H1 (cell line): ENCODE results near the gene ZSCAN25. TPM values are rescaled to one million over a fixed set of nuclear protein-coding genes. Genes with fewer than 3 reads are reported as not detected.

ENCODE experiments used
- CTCF ChIA-PET: fragments of 300-600 bp; sonication (Branson Sonifier 250); formaldehyde crosslinking; loops from one replicate; lab custom pipeline; 2021; ENCODE audit not compliant: partially characterized antibody; lab: Charles Lee
- POLR2A ChIA-PET: fragments of 300-600 bp; sonication (Branson Sonifier 250); formaldehyde crosslinking; loops from one replicate; lab custom pipeline; 2021; ENCODE audit warnings: inconsistent platforms; ENCODE audit not compliant: partially characterized antibody; lab: Charles Lee
- DNase-seq, 2 experiments: peaks; one replicate each; pipeline versions ENCODE4 v3.0.0 to v3.0.0-alpha.2; 2010 to 2022; ENCODE audit warnings: low spot score in 2 of 2, low read depth in 1 of 2, mixed read lengths in 1 of 2
- FAIRE-seq: peaks from 2 replicates; lab custom pipeline; 2011; peaks lifted over from hg19 to GRCh38; lab: Jason Lieb, UNC
- H2AFZ ChIP-seq: 2 replicates; pipeline ENCODE4 v1.8.1; 2012; ENCODE audit warnings: low read length, inconsistent platforms
- H2AK5ac ChIP-seq: 2 replicates; pipeline ENCODE4 v1.6.1; 2013; ENCODE audit warnings: low read depth, low read length
- H2BK120ac ChIP-seq: replicated peaks from 2 replicates; pipeline ENCODE3; 2013; ENCODE audit warnings: low read depth, low read length, inconsistent platforms
- H2BK12ac ChIP-seq: 2 replicates; pipeline ENCODE4 v1.6.1; 2013; ENCODE audit warnings: low read depth, low read length
- H2BK15ac ChIP-seq: 2 replicates; pipeline ENCODE4 v1.6.1; 2013; ENCODE audit warnings: low read length
- H2BK20ac ChIP-seq: 2 replicates; pipeline ENCODE4 v1.6.1; 2013; ENCODE audit warnings: low read length
- H2BK5ac ChIP-seq: 2 replicates; pipeline ENCODE4 v1.6.1; 2013; ENCODE audit warnings: low read depth, low read length
- H3K14ac ChIP-seq: 2 replicates; pipeline ENCODE4 v1.6.1; 2013; ENCODE audit warnings: inconsistent platforms; ENCODE audit not compliant: insufficient read length
- H3K18ac ChIP-seq: 2 replicates; pipeline ENCODE4 v1.6.1; 2013; ENCODE audit warnings: low read length; ENCODE audit errors: extremely low read depth
- H3K23ac ChIP-seq: 2 replicates; pipeline ENCODE4 v1.6.1; 2013; ENCODE audit warnings: inconsistent platforms; ENCODE audit not compliant: insufficient read length
- H3K23me2 ChIP-seq: 2 replicates; pipeline ENCODE4 v1.6.1; 2013; ENCODE audit warnings: low read depth, low read length
- H3K27ac ChIP-seq: 2 replicates; pipeline ENCODE4 v1.6.1; 2011; ENCODE audit warnings: low read depth, low read length, inconsistent platforms
- H3K27me3 ChIP-seq, 4 experiments: replicated peaks in 1 of 4; 1 replicate in 1 of 4; 2 replicates in 3 of 4; pipeline versions ENCODE4 v1.6.1 to v1.8.1; 2011 to 2013; ENCODE audit warnings: low read length in 3 of 4, mild to moderate bottlenecking in 3 of 4, inconsistent platforms in 2 of 4, mixed read lengths in 2 of 4, moderate library complexity in 1 of 4; ENCODE audit not compliant: control insufficient read depth in 3 of 4, insufficient read depth in 3 of 4; ENCODE audit errors: extremely low read depth in 1 of 4
- H3K36me3 ChIP-seq, 4 experiments: 2 replicates each; pipeline versions ENCODE4 v1.6.1 to v1.8.1; 2011 to 2013; ENCODE audit warnings: mild to moderate bottlenecking in 4 of 4, low read length in 3 of 4, moderate library complexity in 2 of 4, control low read depth in 1 of 4, inconsistent platforms in 1 of 4; ENCODE audit not compliant: insufficient read depth in 4 of 4, control insufficient read depth in 2 of 4
- H3K4ac ChIP-seq: replicated peaks from 2 replicates; pipeline ENCODE3; 2013; ENCODE audit warnings: low read length, low read depth, mixed read lengths, inconsistent platforms; ENCODE audit not compliant: insufficient read length
- H3K4me1 ChIP-seq, 4 experiments: replicated peaks in 1 of 4; 1 replicate in 1 of 4; 2 replicates in 3 of 4; pipeline versions ENCODE4 v1.6.1 to v1.8.1; 2011 to 2013; ENCODE audit warnings: low read length in 3 of 4, inconsistent platforms in 2 of 4, mixed read lengths in 1 of 4; ENCODE audit not compliant: insufficient read depth in 4 of 4, control insufficient read depth in 3 of 4
- H3K4me2 ChIP-seq, 2 experiments: 2 replicates each; pipeline versions ENCODE4 v1.6.1 to v1.8.1; 2011 to 2013; ENCODE audit warnings: low read depth in 2 of 2, low read length in 2 of 2, control low read depth in 1 of 2, inconsistent platforms in 1 of 2, mild to moderate bottlenecking in 1 of 2; ENCODE audit not compliant: insufficient read depth in 1 of 2
- H3K4me3 ChIP-seq, 4 experiments: fragments of 200-600, 300-600 bp in 1 of 4; sonication (generic), shearing (Covaris generic), sonication (Bioruptor Twin) in 1 of 4; 2 replicates each; pipeline versions ENCODE4 v1.5.1 to v1.8.1; 2011 to 2016; ENCODE audit warnings: low read length in 4 of 4, low read depth in 3 of 4, control low read depth in 2 of 4, inconsistent platforms in 2 of 4, mild to moderate bottlenecking in 2 of 4, mixed read lengths in 1 of 4, moderate library complexity in 1 of 4; ENCODE audit not compliant: insufficient read depth in 2 of 4; ENCODE audit errors: extremely low read depth in 1 of 4
- H3K56ac ChIP-seq: replicated peaks from 2 replicates; pipeline ENCODE3; 2013; ENCODE audit warnings: low read depth, mild to moderate bottlenecking, mixed read lengths, low read length, inconsistent platforms; ENCODE audit not compliant: insufficient read length
- H3K79me1 ChIP-seq: 2 replicates; pipeline ENCODE4 v1.6.1; 2013; ENCODE audit warnings: low read depth, low read length, control low read depth
- H3K79me2 ChIP-seq, 2 experiments: 2 replicates each; pipeline versions ENCODE4 v1.6.1 to v1.8.1; 2012 to 2013; ENCODE audit warnings: low read length in 2 of 2, mild to moderate bottlenecking in 2 of 2, inconsistent platforms in 1 of 2; ENCODE audit not compliant: insufficient read depth in 2 of 2, control insufficient read depth in 1 of 2
- H3K9ac ChIP-seq, 4 experiments: replicated peaks in 1 of 4; 1 replicate in 1 of 4; 2 replicates in 3 of 4; pipeline versions ENCODE4 v1.6.1 to v1.8.1; 2011 to 2013; ENCODE audit warnings: low read depth in 3 of 4, low read length in 3 of 4, control low read depth in 2 of 4, mild to moderate bottlenecking in 2 of 4, moderate library complexity in 2 of 4, inconsistent platforms in 1 of 4; ENCODE audit errors: extremely low read depth in 1 of 4
- H3K9me3 ChIP-seq, 2 experiments: 2 replicates each; pipeline versions ENCODE4 v1.6.1 to v1.8.1; 2012 to 2013; ENCODE audit warnings: mild to moderate bottlenecking in 2 of 2, moderate library complexity in 2 of 2, control low read depth in 1 of 2, inconsistent platforms in 1 of 2, low read depth in 1 of 2, low read length in 1 of 2, mixed read lengths in 1 of 2; ENCODE audit not compliant: insufficient read depth in 2 of 2
- H4K20me1 ChIP-seq, 2 experiments: replicated peaks in 1 of 2; 2 replicates each; pipeline versions ENCODE3 to v1.8.1; 2011 to 2013; ENCODE audit warnings: inconsistent platforms in 2 of 2, low read length in 2 of 2, mild to moderate bottlenecking in 1 of 2; ENCODE audit not compliant: insufficient read depth in 2 of 2, control insufficient read depth in 1 of 2
- H4K5ac ChIP-seq: 2 replicates; pipeline ENCODE4 v1.6.1; 2013; ENCODE audit warnings: low read length, low read depth, mixed read lengths, inconsistent platforms; ENCODE audit not compliant: insufficient read length
- H4K8ac ChIP-seq: 2 replicates; pipeline ENCODE4 v1.8.0; 2013; ENCODE audit warnings: mild to moderate bottlenecking, moderate library complexity, low read length, inconsistent platforms; ENCODE audit not compliant: insufficient read depth; ENCODE audit errors: extremely low read depth
- H4K91ac ChIP-seq: replicated peaks from 2 replicates; pipeline ENCODE3; 2013; ENCODE audit warnings: low read length, mixed read lengths, inconsistent platforms; ENCODE audit not compliant: insufficient read length
- BRCA1 ChIP-seq: IDR thresholded peaks from 2 replicates; pipeline ENCODE4 v1.6.1; 2012; ENCODE audit warnings: low read depth, low read length, improper control_type of control experiment
- CBX5 ChIP-seq: fragments of 300-800, 300-1000 bp; sonication (generic); IDR thresholded peaks from 2 replicates; pipeline ENCODE4 v1.7.1; 2016; ENCODE audit warnings: antibody characterized with exemption, low read length, low read depth
- CHD2 ChIP-seq: IDR thresholded peaks from 2 replicates; pipeline ENCODE4 v1.6.1; 2012; ENCODE audit warnings: low read length, improper control_type of control experiment
- EGR1 ChIP-seq: IDR thresholded peaks from 2 replicates; pipeline ENCODE4 v1.6.1; 2011; ENCODE audit warnings: low read depth, low read length, borderline replicate concordance
- HDAC2 ChIP-seq, 2 experiments: fragments of 300-600 bp in 1 of 2; sonication (generic) in 1 of 2; IDR thresholded peaks; 2 replicates each; pipeline ENCODE4 v1.6.1; 2011 to 2012; ENCODE audit warnings: low read depth in 2 of 2, low read length in 2 of 2, mild to moderate bottlenecking in 2 of 2, moderate library complexity in 2 of 2, borderline replicate concordance in 1 of 2, inconsistent platforms in 1 of 2
- JUN ChIP-seq: IDR thresholded peaks from 2 replicates; pipeline ENCODE4 v1.6.1; 2011; ENCODE audit warnings: low read depth, mild to moderate bottlenecking, improper control_type of control experiment, low read length
- SP2 ChIP-seq: IDR thresholded peaks from 2 replicates; pipeline ENCODE4 v1.6.1; 2012; ENCODE audit warnings: mild to moderate bottlenecking, low read length, inconsistent platforms
- TEAD4 ChIP-seq: IDR thresholded peaks from 2 replicates; pipeline ENCODE4 v1.6.1; 2012; ENCODE audit warnings: low read depth, low read length, inconsistent platforms, mixed read lengths
- USF2 ChIP-seq: IDR thresholded peaks from 2 replicates; pipeline ENCODE4 v1.6.1; 2011; ENCODE audit warnings: low read length, improper control_type of control experiment
- WGBS, 2 experiments: shearing (Covaris generic) in 1 of 2; methylation state at CpG; one replicate each; pipeline versions ENCODE4 v1.1.6 to v1.1.7; 2013 to 2015; ENCODE audit warnings: low lambda C conversion rate in 2 of 2, mixed read lengths in 2 of 2, inconsistent platforms in 1 of 2, low coverage in 1 of 2, missing lambda C conversion rate in 1 of 2; ENCODE audit not compliant: insufficient replicate concordance in 2 of 2, insufficient coverage in 1 of 2, insufficient read length in 1 of 2; ENCODE audit errors: extremely low coverage in 1 of 2, missing lambda C conversion rate in 1 of 2; 5-methylcytosine and 5-hydroxymethylcytosine counted together
- polyA plus RNA-seq, 7 experiments: library from polyadenylated mRNA; depleted of rRNA in 3 of 7; stranded (reverse) in 5 of 7; unstranded in 2 of 7; fragments of >200 nt in 5 of 7; fragments of 200-250 nt in 2 of 7; gene quantifications; 1 replicate in 5 of 7; 2 replicates in 1 of 7; 4 replicates in 1 of 7; pipeline versions ENCODE4 v1.2.1 to v1.2.3, GENCODE V29; 2011 to 2013; ENCODE audit warnings: missing spikeins in 2 of 7, mixed read lengths in 2 of 7
- total RNA-seq: library from RNA; stranded (reverse); fragmentation: NEBNext Ultra II Directional; extraction: Animal tissue kit (Norgen Biotek cat#: 25700); gene quantifications from 2 replicates; pipeline ENCODE4 v1.2.1, GENCODE V29; 2021
- TF ChIP-seq, protein P1 (sequence below): IDR thresholded peaks from 2 replicates; pipeline ENCODE4 v1.6.1; 2012; ENCODE audit warnings: low read length, inconsistent platforms

ZSCAN25 gene
- total and polyA plus RNA-seq, 2 of the 8 experiments (the other 6 are each of a cell fraction or from before 2014, with no cell fraction given) = 10.1 to 18.6 TPM

- ChIA-PET POLR2A (no interaction called here), CTCF (no interaction called here)
- H2BK120ac ChIP-seq = no peak overlapping the region
- no peak overlapping the region for H3K23ac ChIP-seq
- H3K9me3 ChIP-seq = 0 out of 4 replicates have a peak, but pooled peaks cover 0 to 2% of the 10 kb centered on the region in 2 experiments
- no peak overlapping the region for H3K4me2 ChIP-seq
- no peak overlapping the region for H3K14ac ChIP-seq
- no peak overlapping the region for H2BK12ac ChIP-seq
- no peak overlapping the region for H4K91ac ChIP-seq
- no peak overlapping the region for H3K27ac ChIP-seq
- H3K23me2 ChIP-seq = no peaks in the 10 kb centered on the region
- H2AFZ ChIP-seq = no peak overlapping the region
- H2BK5ac ChIP-seq = no peak overlapping the region
- H2AK5ac ChIP-seq = no peak overlapping the region
- H3K56ac ChIP-seq = no peak overlapping the region
- no peak overlapping the region for H3K4ac ChIP-seq
- no peak overlapping the region for H3K4me3 ChIP-seq
- H2BK20ac ChIP-seq = no peak overlapping the region
- 84% methylated on average over 7 of the region's 7 CpGs; no CpG with 5 or more reads in 1 of the 2 experiments for WGBS, 2 experiments
- no peaks in the 10 kb centered on the region for H4K20me1 ChIP-seq
- no peak for DNase-seq
- H3K18ac ChIP-seq = no peak overlapping the region
- no peaks in the 10 kb centered on the region for H3K36me3 ChIP-seq
- no peaks in the 10 kb centered on the region for H3K27me3 ChIP-seq
- no peaks in the 10 kb centered on the region for H3K79me2 ChIP-seq
- no peak overlapping the region for H4K8ac ChIP-seq
- no peak overlapping the region for H3K9ac ChIP-seq
- no peak overlapping the region for H2BK15ac ChIP-seq
- FAIRE-seq = no peak
- peaks cover 0 to 2% (median 0%) of the 10 kb centered on the region in 4 experiments; a peak in 1 of 7 replicates for H3K4me1 ChIP-seq
- no peak overlapping the region for H4K5ac ChIP-seq
- no peaks in the 10 kb centered on the region for H3K79me1 ChIP-seq
- TF ChIP-seq TEAD4 (no peak), CHD2 (no peak), USF2 (no peak), SP2 (no peak), JUN (no peak), EGR1 (no peak), CBX5 (no peak), HDAC2 (IDR thresholded peaks at IDR 0.05; ENCODE audit: borderline replicate concordance in 1 of 2, low read depth in 2 of 2, low read length in 2 of 2) (no peak), BRCA1 (no peak)
- TF ChIP-seq, protein P1, sequence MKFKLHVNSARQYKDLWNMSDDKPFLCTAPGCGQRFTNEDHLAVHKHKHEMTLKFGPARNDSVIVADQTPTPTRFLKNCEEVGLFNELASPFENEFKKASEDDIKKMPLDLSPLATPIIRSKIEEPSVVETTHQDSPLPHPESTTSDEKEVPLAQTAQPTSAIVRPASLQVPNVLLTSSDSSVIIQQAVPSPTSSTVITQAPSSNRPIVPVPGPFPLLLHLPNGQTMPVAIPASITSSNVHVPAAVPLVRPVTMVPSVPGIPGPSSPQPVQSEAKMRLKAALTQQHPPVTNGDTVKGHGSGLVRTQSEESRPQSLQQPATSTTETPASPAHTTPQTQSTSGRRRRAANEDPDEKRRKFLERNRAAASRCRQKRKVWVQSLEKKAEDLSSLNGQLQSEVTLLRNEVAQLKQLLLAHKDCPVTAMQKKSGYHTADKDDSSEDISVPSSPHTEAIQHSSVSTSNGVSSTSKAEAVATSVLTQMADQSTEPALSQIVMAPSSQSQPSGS = no peak
These were observed 21.6 kb upstream of the ZSCAN25 start for GRCh38 chr7:99594948-99595745.
